ENCODE results near the gene TRIM14.

Gene TRIM14

DNA sequence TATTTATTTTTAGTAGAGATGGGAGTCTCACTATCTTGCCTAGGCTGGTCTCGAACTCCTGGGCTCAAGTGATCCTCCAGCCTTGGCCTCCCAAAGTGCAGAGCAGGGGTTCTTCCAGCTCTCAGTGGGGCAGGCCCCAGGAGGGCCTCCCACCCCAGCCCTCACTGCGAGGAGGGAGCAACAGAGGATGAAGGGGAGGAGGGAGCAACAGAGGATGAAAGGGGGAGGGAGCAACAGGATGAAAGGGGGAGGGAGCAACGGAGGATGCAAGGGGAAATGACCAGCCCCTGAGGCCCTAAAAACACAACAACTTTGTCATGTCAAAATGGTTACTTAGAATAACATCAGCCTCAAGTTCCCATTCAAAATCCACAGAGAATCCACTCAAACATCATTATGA lies 10.0 kb downstream of the TRIM14 start:
- ChIA-PET CTCF (interaction anchor here (0.8 kb wide), 1 partner anchor 25 kb away, joined by 3 read pairs; no protein-coding TSS in a partner anchor), POLR2A (no interaction called here)
- H3K4me3 ChIP-seq (ENCODE audit: low read depth, low read length) = no peak overlapping the region
- H3K9me3 ChIP-seq (ENCODE audit: control insufficient read depth, insufficient read depth, low read depth, low read length) = no peaks in the 10 kb centered on the region
- no peaks in the 10 kb centered on the region for H3K4me1 ChIP-seq (ENCODE audit: control insufficient read depth, insufficient read depth, low read length)
- peaks cover 0 to 46% of the 10 kb centered on the region in 2 experiments; a peak in 2 of 3 replicates for H3K36me3 ChIP-seq (ENCODE audit: control insufficient read depth in 2 of 2, insufficient read depth in 1 of 2, low read length in 2 of 2)
- H3K27ac ChIP-seq (ENCODE audit: extremely low read depth, low read depth, low read length) = no peak overlapping the region
- peak; percentile 83 for TF ChIP-seq GLIS1 (tag by site-specific recombination; IDR thresholded peaks at IDR 0.05)
- TF ChIP-seq ZNF169 (tag by site-specific recombination; IDR thresholded peaks at IDR 0.05) = no peak

DNA sequence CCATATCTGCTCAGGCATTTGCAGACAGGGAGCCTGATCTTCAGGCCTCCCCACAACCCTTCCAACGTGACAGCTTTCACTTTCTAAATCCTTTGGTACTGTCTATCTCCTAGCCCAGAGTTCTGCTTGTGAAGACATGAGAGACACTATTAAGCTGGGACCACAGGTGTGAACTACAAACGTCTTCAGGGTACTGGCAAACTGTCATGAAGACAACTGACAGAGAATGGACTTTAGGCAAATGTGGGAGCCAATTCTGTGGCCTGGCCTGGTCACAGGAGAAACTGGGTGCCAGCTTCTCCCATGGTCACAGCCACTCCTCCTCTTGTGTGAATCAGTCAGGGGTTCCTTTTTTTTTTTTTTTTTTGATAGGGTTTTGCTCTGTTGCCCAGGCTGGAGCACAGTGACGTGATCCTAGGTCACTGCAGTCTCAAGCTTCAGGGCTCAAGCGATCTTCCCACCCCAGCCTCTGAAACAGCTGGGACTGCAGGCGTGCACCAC lies 10.4 kb downstream of the TRIM14 start:
- Histone ChIP-seq H3K27ac (ENCODE audit: extremely low read depth, low read depth, low read length) (no peak overlapping the region), H3K4me3 (ENCODE audit: low read depth, low read length) (no peak overlapping the region), H3K9me3 (ENCODE audit: control insufficient read depth, insufficient read depth, low read depth, low read length) (no peaks in the 10 kb centered on the region), H3K36me3 (ENCODE audit: control insufficient read depth in 2 of 2, insufficient read depth in 1 of 2, low read length in 2 of 2) (peaks cover 0 to 46% of the 10 kb centered on the region in 2 experiments; a peak in 2 of 3 replicates), H3K4me1 (ENCODE audit: control insufficient read depth, insufficient read depth, low read length) (no peaks in the 10 kb centered on the region)
- CTCF ChIA-PET = interaction anchor here (0.5 to 0.8 kb wide), 2 partner anchors 18 to 24 kb away, joined by 3 to 6 read pairs; no protein-coding TSS in a partner anchor
- TF ChIP-seq ZNF350 (tag by site-specific recombination; IDR thresholded peaks at IDR 0.05) (no peak), ZBTB21 (tag by site-specific recombination; IDR thresholded peaks at IDR 0.05) (no peak), MZF1 (tag by site-specific recombination; IDR thresholded peaks at IDR 0.05; ENCODE audit: borderline replicate concordance) (no peak), ZNF843 (tag by site-specific recombination; IDR thresholded peaks at IDR 0.05) (no peak), GLIS1 (tag by site-specific recombination; IDR thresholded peaks at IDR 0.05) (no peak), ZNF548 (tag by site-specific recombination; IDR thresholded peaks at IDR 0.05) (no peak), ZNF394 (tag by site-specific recombination; IDR thresholded peaks at IDR 0.05; ENCODE audit: borderline replicate concordance) (no peak), ZNF19 (tag by site-specific recombination; IDR thresholded peaks at IDR 0.05; ENCODE audit: low read depth) (no peak), ZNF654 (tag by site-specific recombination; IDR thresholded peaks at IDR 0.05; ENCODE audit: low read depth) (no peak), ZNF621 (tag by site-specific recombination; IDR thresholded peaks at IDR 0.05) (no peak), YY1 (tag by site-specific recombination; IDR thresholded peaks at IDR 0.05) (no peak), ZBTB7A (tag by site-specific recombination; IDR thresholded peaks at IDR 0.05; ENCODE audit: low read depth) (no peak), ZNF148 (tag by site-specific recombination; IDR thresholded peaks at IDR 0.05; ENCODE audit: borderline replicate concordance) (no peak), HOXD13 (CRISPR knock-in tag; IDR thresholded peaks at IDR 0.05; ENCODE audit: borderline replicate concordance) (no peak), ZBTB1 (tag by site-specific recombination; IDR thresholded peaks at IDR 0.05) (no peak)
- TF ChIP-seq, protein P1, sequence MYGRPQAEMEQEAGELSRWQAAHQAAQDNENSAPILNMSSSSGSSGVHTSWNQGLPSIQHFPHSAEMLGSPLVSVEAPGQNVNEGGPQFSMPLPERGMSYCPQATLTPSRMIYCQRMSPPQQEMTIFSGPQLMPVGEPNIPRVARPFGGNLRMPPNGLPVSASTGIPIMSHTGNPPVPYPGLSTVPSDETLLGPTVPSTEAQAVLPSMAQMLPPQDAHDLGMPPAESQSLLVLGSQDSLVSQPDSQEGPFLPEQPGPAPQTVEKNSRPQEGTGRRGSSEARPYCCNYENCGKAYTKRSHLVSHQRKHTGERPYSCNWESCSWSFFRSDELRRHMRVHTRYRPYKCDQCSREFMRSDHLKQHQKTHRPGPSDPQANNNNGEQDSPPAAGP (tag by site-specific recombination; IDR thresholded peaks at IDR 0.05) = no peak
- POLR2A ChIA-PET = interaction anchor here (0.9 kb wide), 1 partner anchor 84 kb away, joined by 3 read pairs; the partner anchor contains the start of gene CORO2A

DNA sequence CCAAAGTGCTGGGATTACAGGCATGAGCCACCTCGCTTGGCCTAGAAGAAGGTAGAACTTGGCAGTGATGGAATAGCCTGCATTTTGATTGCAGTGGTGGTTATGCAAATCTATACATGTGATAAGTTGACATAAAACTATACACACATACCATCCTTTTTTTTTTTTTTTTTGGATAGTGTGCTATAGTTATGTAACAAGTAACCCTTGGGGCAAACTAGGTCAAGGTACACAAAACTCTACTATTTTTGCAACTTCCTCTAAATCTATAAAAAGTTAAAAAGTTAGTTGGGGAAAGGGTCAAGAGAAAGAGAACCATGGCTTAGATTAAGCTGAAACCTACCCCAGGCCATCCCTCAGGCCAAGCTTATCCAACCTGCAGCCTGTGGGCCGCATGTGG lies 11.1 kb downstream of the TRIM14 start:
- Histone ChIP-seq H3K4me1 (ENCODE audit: control insufficient read depth, insufficient read depth, low read length) (no peaks in the 10 kb centered on the region), H3K27ac (ENCODE audit: extremely low read depth, low read depth, low read length) (no peak overlapping the region), H3K4me3 (ENCODE audit: low read depth, low read length) (no peak overlapping the region), H3K36me3 (ENCODE audit: control insufficient read depth in 2 of 2, insufficient read depth in 1 of 2, low read length in 2 of 2) (peaks cover 0 to 46% of the 10 kb centered on the region in 2 experiments; a peak in 2 of 3 replicates), H3K9me3 (ENCODE audit: control insufficient read depth, insufficient read depth, low read depth, low read length) (no peaks in the 10 kb centered on the region)
- POLR2A ChIA-PET = interaction anchor here (0.9 kb wide), 1 partner anchor 84 kb away, joined by 3 read pairs; the partner anchor contains the start of gene CORO2A
- CTCF ChIA-PET = interaction anchor here (0.5 kb wide), 2 partner anchors 18 to 66 kb away, joined by 3 to 6 read pairs; no protein-coding TSS in a partner anchor
- TF ChIP-seq, protein P2, sequence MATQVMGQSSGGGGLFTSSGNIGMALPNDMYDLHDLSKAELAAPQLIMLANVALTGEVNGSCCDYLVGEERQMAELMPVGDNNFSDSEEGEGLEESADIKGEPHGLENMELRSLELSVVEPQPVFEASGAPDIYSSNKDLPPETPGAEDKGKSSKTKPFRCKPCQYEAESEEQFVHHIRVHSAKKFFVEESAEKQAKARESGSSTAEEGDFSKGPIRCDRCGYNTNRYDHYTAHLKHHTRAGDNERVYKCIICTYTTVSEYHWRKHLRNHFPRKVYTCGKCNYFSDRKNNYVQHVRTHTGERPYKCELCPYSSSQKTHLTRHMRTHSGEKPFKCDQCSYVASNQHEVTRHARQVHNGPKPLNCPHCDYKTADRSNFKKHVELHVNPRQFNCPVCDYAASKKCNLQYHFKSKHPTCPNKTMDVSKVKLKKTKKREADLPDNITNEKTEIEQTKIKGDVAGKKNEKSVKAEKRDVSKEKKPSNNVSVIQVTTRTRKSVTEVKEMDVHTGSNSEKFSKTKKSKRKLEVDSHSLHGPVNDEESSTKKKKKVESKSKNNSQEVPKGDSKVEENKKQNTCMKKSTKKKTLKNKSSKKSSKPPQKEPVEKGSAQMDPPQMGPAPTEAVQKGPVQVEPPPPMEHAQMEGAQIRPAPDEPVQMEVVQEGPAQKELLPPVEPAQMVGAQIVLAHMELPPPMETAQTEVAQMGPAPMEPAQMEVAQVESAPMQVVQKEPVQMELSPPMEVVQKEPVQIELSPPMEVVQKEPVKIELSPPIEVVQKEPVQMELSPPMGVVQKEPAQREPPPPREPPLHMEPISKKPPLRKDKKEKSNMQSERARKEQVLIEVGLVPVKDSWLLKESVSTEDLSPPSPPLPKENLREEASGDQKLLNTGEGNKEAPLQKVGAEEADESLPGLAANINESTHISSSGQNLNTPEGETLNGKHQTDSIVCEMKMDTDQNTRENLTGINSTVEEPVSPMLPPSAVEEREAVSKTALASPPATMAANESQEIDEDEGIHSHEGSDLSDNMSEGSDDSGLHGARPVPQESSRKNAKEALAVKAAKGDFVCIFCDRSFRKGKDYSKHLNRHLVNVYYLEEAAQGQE (tag by site-specific recombination; IDR thresholded peaks at IDR 0.05) = no peak
- no peak for TF ChIP-seq ZNF747 (tag by site-specific recombination; IDR thresholded peaks at IDR 0.05)
- no peak for TF ChIP-seq ZNF341 (tag by site-specific recombination; IDR thresholded peaks at IDR 0.05; ENCODE audit: low read depth)
- no peak for TF ChIP-seq ZNF837 (tag by site-specific recombination; IDR thresholded peaks at IDR 0.05)
- TF ChIP-seq ZNF211 (tag by site-specific recombination; IDR thresholded peaks at IDR 0.05; ENCODE audit: low read depth) = no peak
- TF ChIP-seq ZSCAN4 (tag by site-specific recombination; IDR thresholded peaks at IDR 0.05) = no peak
- no peak for TF ChIP-seq OSR2 (tag by site-specific recombination; IDR thresholded peaks at IDR 0.05)
